ENCODE measurements around the gene TGFBR3. TPM values are rescaled to one million over a fixed set of nuclear protein-coding genes. Genes with fewer than 3 reads are reported as not detected.
"Not testable (repeated sequence)": the region's sequence is repeated elsewhere in the genome, so short reads cannot be mapped to it uniquely, and the experiment has no call there.

Gene TGFBR3
- polyA plus RNA-seq, 1 donor: 32.2 TPM

DNA sequence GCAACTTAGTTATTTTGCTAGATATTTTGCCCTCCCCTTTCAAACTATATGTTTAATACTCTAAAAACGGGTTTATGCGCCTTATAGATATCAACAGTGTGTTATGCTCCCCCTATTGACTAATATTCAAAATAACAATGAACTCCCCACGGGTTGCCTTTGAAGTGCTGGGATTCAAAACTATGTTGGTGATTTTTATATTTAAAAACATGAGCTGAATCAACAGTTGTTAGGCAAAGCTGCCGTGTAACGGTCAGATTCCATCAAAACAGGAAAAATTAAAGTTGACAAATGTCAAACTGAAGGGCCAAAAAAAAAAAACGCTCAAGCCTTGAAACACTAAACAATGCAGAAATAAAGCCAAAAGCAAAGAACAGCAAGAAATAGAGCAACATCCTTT, 2.5 kb downstream of the TGFBR3 start:
- DNase-seq: peak; percentile 56

DNA sequence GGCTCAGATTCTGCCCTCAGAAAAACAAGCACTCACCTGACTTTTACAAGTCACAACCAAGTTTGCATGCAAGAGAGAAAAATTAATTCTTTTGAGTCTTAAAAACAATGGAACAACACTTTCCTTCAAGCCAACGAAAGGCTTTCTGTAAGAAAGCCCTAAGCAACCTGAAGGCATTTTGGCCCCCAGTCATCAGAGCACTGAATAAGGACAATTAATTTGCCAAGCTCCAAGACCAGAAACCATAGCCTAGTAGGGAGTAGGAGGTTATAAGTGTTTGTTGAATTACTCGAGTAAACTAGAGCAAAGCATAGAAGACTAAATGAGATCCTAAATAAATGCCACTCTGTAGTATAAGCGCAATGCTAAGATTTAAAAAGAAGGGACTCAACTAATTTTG, 4.7 kb downstream of the TGFBR3 start:
- DNase-seq: no peak

DNA sequence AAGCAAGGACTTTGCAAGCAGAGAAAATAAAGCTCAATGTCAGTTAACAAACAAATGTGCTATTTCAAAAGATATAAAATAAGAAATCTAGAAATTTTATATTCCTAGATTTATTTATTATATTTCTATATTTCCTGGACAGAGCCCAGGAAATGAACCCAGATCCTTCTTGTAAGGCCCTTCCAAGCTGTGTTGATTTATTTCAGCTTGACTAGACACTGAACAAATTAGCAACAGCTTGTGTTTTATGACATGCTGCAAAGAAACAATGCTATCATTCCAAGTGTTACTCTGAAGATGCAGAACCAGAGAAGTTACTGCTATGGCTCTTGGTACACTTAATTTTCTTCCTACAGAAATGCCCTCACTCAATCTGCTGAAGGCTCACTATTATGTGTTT, 6.2 kb downstream of the TGFBR3 start:
- DNase-seq: no peak

DNA sequence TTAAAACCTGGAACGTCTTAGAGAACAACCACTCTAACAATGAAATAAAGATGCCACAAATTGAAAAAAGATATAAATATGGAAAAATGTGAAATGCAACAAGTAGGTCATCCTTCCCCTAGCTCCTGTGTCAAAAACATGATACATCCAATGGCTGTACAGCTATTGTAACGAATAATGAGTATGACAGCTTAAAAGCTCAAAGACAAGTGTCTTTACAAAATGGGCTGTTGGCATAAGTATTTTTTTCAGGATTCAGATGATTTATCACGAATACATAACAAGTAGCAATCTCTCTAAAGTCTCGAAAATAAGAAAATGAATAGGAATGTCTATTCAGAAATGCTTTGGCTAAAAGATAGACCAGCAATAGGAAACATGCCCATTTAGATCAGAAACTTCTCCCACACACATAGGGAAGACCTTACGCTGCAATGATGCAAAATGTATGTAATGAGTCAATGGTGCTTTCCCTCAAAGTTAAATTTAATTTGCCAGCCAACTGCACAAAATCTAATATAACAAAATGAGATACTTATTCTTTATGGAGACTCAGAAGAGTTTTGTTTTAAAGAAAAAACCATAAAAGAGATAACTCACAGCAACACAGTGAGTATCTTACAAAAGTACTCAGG, 8.3 kb downstream of the TGFBR3 start:
- no peak for DNase-seq

DNA sequence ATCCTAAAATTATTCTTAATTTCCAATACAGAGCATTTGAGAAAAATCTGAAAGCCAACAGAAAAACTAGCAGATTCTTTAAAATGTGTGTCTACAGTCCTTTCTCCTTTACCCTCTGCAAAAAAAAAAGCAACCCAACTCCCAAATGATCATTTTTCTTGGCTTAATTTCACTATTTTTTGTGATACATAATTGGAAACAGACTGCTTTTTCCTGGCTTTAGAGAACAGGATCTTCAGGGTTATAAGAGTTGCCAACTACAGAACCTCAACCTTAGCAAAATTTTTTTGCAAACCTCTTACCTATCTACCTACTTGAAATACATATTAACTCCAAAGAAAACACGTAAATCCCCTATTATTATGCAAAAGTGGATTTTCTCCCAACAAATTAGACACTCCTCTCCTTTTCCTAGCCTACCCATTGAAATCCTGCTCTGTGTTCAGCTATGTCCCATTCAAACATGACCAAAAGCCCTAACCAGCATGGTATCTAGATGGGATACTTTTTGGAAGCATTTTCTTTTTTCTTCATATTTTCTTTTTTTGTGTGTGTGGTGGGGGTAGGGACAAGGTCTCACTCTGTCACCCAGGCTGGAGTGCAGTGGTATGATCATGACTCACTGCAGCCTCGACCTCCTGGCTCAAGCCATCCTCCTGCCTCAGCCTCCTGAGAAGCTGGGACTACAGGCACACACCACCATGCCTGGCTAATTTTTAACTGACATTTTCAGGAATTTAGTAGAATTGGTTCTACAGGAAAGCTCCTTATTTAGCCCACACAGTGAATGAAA, 9.0 kb downstream of the TGFBR3 start:
- peak; percentile 38 for DNase-seq

DNA sequence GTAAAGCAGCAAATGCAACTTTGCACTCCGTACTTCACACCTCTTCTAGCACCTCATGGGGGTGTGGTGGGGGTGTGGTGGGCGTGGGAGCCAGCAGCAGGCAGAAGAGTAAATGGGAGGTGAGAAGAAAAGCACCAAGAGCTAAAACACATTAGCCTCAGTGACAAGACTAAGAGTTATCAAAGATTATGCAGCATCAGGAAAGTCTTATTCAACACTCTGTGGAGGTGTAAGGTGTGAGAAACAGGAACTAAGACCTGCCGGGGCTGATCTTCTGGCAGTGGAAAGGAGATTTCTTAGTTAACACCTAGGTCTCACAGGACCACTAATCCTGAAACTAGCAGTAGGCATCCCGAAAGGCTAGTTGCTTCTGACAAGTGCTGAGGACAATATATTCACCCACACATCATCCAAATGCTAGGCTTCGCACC, 9.9 kb downstream of the TGFBR3 start:
- DNase-seq: no peak

DNA sequence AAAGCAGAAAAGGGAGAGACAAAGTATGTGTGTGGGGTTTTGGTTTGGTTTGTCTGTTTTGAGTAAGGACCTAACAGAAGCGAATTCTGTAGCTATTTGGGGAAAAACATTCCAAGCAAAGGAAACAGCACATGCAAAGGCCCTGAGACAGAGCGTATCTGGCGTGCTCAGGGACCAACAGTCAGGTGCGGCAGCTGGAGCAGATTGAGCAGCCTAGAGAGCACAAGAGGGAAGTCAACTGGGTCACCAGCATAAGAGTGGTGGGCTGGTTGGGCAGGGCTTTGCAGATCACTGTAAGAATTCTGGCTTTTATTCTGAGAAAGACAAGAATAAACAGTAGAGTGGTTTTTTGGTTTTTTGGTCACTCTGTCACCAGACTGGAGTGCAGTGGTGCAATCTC, 11.8 kb downstream of the TGFBR3 start:
- DNase-seq: no peak

DNA sequence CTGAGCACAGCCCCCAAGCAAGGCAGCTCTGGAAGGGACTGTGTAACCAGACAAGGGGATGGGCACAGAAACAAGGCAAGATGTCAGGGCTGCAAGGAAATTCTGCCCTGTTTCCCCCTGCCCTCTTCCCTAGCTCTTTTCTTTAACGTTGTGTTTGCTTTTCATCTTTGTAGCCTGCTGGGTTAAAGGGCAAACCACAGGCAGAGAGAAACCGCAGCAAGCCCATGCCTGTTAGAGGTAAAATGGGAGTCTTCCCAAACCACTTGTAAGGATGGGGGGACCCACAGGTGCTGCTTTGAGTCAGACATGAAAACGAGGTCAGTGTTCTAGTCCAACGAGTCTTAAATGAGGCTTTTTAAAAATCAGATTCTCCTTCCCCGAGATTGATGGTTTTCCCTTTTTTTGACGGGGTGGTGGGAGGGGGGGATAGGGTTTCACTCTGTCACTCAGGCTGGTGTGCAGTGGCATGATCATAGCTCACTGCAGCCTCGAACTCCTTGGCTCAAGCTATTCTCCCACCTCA, 13.3 kb downstream of the TGFBR3 start:
- no peak for DNase-seq

DNA sequence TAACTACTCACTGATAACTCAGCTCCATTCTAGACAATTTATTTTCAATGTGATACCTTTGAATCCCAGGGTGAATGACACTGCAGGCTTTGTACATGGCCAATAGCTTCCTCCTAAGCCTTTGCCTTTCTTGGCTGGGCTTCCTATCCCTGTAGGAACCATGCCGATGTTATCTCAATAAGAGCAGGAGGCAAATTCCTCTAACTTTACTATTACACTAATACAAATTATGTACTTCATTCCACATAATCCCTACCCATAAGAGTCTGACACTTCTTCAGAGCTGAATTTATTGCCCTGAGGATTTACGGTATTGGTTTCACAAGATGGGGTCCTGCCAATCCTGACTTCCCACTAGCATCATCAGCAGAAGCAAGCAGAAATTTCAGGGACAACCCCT, 14.0 kb downstream of the TGFBR3 start:
- DNase-seq: no peak

DNA sequence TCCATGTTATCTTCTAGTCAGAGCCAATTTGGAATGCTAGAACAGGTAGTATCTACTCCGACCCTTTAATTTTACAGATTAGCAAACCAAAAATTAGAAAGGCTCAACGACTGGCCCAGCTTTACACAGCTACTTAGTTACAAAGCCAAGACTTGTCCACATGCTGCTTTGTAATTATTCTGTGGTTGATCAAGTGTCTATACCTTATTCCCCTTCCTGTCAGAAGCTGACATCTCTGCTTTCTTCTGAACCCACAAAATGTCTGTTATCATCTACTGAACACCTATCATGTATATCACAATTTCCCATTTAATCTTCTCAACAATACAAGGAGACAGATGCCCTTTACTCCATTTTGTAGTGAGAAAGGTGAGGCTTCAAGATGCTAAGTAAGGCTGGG, 15.6 kb downstream of the TGFBR3 start:
- no peak for DNase-seq

DNA sequence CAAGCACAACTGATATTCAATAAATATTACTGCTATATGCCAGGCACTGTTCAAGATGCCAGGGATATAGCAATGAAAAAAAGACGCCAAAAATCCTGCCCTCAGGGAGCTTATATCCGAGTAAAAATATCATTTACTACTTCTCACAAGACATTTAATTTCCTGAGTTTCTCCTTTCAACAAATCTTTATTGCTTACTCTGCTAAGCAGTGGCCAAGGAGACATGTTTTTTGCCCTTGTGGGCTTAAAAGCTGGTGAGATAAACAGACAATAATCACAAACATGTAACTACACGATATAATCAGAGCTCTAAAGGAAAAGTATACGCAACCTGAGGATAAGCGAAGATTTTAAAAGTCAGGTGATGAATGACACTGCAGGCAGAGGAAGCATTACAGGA, 19.5 kb downstream of the TGFBR3 start:
- DNase-seq: no peak

DNA sequence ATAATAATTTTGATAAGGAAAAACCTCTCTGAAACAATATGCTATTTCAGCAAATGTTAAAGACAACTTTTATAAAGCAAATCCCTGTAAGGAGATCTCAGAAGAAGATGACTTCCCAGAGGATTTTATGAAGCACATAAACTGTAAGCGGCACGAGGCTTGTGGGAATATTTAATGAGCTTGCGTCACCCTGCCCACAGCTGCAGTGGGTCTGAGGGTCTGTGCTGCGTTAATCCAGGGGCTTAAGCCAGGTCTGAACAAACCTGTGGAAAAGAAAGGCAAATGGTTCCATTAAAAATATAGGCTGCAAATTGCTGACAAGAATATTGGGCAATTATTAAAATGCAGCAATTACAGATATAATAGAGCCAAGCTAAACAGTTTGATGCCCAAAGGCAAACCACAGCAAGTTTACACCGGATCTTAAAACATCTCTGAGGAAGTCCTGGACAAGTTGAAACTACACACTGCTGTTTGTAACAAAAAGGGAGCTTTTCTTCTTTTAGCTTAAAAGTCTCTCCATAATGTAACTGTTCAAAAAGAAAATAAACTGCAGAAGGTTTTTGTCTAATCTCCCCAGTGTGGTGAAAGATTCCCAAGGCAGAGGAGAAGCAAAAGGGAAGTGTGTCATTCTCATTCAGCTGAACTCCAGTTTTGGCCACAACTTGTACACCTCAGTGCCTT, 21.8 kb downstream of the TGFBR3 start:
- no peak for DNase-seq

DNA sequence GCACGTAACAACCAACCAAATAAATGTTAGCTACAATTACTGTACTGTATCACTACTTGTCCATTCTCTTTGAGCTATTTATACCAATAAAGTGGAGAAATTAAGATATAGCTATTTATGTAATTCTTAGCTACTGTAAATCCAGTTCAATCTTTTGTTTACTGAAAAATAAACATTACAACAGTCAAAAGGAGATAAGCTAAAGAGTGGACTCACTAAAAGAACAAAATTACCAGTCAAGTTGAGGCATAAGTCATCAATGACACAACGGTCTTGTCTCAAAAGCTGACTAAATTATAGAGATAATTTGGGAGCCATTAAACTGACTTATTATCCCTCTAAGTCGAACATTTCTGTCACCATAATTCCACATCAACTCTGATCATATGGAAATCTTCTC, 22.5 kb downstream of the TGFBR3 start:
- DNase-seq: no peak

DNA sequence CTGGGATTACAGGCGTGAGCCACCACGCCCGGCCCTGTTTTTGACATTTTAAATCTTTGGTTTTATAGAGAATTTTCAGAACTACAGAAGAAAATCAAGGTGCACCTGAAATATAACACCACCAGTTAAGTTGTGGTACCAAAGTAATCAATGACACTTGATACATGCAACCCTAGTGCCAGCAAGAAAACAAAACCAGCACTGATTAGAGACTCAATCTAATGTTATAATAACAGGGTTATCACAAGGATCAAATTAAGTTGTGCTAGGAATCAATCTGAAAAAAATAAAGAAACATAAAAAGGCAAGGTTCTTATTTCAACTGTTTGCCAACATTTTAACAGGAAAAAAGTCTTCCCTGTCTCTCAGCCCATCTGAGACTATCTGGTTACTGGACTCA, 23.8 kb downstream of the TGFBR3 start:
- no peak for DNase-seq

DNA sequence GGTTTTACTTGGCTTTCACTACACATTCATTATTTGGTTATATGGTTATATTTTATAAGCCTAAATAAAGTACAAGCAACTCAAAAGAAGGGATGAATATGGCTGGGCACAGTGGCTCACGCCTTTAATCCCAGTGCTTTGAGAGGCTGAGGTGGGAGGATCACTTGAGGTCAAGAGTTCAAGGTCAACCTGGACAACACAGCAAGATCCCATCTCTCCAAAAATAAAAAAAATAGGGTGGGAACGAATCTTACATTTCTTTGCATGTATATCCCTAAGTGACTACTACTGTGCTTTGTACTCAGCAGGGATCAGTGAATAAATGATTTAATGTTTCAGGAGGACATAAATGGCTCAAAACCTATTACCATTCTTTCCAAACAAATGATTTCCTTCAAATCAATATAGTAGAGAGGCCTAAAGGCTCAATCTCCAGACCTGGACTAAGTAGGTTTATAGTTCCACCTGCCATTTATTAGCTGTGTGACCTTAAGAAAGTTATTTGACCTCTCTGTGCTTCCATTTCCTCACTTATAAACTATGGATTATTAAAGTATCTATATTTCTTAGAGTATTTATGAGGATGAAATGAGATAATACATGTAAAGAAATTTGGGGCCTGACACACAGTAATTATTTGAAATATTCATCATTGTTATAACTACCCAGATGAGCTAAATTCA, 28.3 kb downstream of the TGFBR3 start:
- DNase-seq: no peak

DNA sequence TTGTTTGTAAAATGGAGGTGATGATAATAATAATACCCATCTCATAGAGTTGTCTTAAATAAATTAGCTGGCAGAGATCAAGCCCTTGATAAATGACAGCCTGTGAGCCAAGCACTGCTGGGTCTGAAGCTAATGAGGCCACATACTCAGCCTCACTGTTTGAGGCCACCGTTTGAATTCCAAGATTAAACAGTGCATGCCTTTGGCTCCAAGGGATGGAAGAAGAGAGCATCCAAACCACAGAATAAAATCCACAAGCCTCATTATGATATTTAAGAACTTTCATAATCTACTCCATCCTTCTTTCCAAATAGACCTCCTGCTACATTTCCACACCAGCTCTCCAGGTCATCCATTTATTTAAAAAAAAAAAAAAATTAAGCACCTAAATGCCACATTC, 29.0 kb downstream of the TGFBR3 start:
- DNase-seq: no peak

DNA sequence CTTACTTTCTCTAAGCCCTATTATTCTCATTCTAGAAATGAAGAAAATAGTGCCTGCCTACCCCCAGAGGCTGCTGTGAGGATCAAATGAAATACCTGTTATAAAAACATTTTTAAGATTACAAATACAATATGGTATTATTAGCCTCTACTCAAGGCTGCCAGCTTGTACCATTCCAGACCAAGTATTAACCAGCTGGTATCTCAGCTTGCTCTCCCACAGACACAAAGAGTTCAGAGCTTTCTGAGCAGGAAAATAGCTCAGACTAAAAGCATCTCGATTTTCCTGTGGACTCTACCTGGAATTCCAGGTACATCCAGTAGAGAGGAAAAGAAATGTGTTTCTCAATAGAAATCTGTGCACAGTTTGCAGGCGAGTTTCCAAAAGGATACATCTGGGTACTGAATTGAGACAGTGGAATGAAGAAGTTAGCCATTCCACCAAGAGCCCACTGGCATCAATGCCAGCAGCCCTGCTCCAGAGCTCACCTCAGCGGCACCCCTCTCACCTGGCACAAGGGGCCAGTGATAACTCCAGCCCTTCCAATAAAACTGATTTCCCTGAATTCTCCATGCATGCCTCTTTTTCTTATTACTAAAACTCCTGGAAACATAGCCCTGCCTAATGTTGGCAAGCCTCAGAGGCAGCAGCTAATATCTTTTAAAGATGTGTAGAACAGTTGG, 31.0 kb downstream of the TGFBR3 start:
- DNase-seq: no peak

DNA sequence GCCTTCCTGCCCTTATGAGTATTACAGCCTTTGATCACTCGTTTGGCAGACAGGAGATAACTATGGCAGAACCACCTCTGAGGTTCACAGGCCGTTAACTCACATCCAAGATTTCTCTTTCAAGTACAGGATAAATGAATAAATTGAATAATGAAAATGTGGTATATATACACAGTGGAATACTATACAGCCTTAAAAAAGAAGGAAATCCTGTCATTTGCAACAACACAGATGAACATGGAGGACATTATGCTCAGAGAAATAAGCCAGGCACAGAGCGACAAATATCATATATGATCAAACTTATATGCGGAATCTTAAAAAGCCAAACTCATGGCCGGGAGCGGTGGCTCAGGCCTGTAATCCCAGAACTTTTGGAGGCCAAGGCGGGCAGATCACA, 32.6 kb downstream of the TGFBR3 start:
- no peak for DNase-seq

DNA sequence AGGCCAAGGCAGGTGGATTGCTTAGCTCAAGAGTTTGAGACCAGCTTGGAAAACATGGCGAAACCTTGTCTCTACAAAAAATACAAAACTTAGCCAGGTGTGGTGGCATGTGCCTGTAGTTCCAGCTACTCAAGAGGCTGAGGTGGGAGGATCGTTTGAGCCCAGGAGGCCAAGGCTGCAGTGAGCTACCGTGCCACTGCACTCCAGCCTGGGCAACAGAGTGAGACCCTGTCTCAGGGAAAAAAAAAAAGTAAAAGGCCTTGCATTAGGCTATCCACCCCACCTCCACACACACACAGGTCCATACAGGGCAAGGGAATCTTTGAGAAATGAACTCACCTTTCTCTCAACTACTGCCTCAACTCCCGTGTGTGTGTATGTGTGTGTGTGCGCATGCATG, 33.9 kb downstream of the TGFBR3 start:
- DNase-seq: not testable (repeated sequence)

DNA sequence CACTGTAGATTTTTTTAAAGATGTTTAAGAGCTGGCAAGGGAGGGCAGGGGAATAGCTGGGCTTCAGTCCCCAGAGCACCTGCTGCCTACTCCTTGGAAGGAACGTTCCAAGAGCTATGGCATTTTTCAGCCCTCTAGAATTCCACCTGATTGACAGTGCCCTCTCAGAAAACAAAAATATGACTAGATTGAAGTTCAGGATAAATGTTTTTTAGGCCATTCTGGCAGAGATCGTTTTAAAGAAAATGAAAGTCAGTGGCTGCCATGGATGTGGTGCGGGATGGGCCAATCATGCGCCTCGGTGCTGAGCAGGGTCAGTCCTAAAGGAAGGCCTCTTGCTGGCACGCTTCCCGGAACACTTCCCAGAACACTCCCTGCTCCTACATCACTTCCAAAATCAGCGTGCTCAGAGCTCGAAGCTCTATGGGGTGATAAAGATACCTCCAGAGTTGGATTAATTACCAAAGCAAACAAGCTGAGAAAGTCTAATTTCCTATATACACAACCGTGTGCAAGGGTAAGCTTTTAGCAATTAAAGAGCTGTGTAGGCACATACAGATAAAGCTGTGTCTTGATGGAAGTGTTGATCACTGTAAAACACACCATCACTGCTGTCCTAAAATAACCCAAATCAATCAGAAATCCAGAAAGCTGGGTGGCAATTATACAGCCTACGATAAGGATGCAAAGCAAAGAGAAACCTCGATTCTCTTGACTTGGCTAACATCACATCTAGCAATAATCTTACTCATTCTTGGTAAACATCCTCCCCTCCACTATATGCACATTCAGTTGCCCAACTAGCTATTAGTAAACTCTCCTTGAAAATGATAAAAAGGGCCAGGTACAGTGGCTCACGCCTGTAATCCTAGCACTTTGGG, 34.6 kb downstream of the TGFBR3 start:
- DNase-seq: peak; percentile 92

DNA sequence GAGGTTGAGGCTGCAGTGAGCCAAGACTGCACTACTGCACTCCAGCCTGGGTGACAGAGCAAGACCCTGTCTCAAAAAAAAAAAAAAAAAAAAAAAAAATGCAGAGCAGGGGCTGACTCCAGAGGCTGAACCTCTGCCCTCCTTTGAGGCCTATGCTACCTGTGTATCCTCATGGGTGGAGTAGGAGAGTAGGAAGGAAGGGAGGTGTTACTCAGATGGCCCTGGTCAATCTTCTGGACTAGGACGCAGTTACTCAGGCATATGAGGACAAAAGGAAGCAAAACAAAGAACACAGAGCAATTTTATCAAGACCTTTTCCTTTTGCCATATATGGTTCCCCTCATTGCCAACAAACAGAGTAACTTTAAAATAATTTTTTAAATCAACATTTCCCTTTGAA, 35.2 kb downstream of the TGFBR3 start:
- no peak for DNase-seq
